HG03159 (cell line): Measurements from ENCODE around the gene NDP.

Source experiments
- ATAC-seq: cut with Tn5 transposase; IDR thresholded peaks from one replicate; pipeline ENCODE4 v1.9.1; 2021; ENCODE audit warnings: mild to moderate bottlenecking, moderate library complexity; ENCODE audit not compliant: unreplicated experiment

The NDP gene

GRCh38 chrX:43973249-43974099, at the start of gene NDP:
TSS of gene NDP (minus strand) at chrX:43973390. CDS start at chrX:43958645, 14,745 bp downstream.
- no peak for ATAC-seq

DNA sequence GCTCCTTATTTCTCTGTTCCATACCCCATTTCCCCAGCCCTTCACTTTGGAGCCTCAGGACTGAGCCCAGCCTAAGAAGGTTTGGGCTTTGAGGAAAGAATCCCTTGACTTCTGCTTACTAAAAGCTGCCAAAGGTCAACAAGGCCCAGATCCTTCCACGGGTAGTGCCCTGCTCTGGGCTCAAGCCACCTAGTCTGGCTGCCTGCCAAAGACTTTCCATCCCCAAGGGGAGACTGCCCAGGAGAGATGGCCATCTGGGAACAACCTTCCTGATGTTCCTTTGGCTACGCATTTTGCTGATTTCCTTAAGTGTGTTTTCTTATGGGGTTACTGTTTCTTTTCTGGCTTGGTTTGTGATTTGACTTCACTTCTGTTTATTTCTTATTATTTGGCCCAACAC, 49.8 kb upstream of the NDP start:
- no peak for ATAC-seq

DNA sequence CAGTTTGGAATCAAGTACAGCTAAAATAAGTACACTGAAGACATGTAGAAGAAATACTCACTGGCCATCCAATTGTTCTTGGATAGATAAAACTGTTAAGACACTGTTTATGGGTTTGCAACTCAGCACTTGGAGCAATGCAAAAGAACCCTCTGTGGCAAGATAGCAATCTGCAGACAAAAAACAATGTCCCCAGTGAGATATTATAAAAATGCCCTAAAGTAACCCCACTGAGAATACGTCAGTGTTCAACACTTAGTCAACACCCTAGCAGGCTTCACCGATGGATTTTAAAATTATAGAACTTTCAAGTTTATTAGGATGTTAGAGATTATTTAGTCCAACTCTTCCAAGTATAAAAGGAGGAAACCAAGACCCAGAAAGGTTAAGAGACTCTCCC, 47.5 kb upstream of the NDP start:
- no peak for ATAC-seq

DNA sequence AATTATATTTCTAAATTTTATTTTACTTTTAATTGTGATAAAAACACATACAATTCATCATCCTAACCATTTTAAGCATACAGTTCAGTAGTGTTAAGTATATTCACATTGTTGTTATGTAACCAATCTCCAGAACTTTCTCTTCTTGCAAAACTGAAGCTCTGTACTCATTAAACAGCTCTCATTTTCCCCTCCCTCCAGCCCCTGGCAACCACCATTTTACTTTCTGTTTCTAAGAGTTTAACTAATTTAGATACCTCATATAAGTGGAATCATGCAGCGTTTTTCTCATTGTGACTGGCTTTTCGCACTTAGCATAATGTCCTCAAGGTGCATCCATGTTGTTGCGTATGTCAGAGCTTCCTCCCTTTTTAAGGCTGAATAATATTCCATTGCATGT, 46.7 kb upstream of the NDP start:
- ATAC-seq, result no peak

GRCh38 chrX:44017676-44018075, 44.5 kb upstream of the NDP start:
- no peak for ATAC-seq

GRCh38 chrX:44016906-44017305, 43.7 kb upstream of the NDP start:
- no peak for ATAC-seq

DNA sequence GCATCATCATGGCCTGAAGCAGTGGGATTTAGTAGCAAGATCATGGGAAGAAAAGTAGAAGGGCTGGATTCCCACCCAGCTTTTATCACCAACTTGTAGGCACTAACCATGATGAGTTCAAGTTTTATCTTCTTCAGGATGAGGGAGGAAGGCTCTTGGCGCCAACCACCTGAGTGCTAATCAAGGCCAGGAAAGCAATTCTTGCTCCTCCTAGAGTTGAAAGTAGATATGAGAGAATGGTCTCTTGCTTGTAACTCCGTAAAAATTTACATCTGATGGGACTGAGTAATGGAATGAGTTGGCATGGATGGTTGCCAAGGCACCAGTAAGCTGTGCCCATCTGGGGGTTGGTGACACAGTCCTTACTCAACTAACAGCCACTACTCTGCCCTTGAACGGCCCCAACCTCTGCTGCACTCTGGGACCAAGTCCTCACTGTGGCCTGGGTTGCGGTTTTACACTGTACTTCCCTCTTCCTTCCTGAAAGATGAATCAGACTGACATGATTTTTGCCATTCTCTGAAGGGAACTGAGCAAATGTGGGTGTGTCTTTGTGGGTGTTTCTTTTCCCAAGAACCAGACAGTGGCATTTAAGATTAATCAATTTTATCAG, 39.4 kb upstream of the NDP start:
- no peak for ATAC-seq

DNA sequence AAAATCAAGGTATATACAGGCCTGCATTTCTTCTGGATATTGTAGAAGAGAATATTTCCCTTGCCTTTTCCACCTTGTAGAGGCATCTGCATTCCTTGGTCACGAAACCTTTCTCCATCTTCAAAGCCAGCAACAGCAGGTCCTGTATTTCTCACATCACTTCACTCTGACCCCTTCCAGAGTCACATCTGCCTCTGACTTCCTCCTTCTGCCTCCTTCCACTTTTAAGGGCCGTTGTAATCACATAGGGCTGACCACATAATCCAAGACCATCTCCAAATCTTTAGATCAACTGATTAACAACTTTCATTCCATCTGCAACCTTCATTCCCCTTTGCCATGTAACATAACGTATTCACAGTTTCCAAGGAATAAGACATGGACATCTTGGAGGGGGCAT, 38.3 kb upstream of the NDP start:
- no peak for ATAC-seq

DNA sequence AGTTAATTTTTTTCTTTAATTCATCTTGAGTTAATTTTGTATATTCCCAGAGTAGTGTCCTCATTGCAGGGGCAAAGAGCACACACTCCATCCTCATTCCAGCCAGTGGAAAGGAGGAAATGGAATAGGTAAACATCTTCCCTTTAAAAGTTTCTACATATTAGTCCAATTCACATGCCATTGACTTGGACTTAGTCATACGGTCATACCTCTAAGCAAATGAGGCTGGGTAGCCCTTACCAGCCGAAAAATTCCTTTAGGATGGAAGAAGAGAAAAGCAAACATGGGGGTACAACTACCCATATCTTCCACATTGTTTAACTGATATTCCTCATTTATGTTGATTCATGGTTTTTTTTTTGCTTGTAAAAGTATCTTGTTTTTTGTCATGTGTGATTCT, 37.4 kb upstream of the NDP start:
- ATAC-seq, result no peak

DNA sequence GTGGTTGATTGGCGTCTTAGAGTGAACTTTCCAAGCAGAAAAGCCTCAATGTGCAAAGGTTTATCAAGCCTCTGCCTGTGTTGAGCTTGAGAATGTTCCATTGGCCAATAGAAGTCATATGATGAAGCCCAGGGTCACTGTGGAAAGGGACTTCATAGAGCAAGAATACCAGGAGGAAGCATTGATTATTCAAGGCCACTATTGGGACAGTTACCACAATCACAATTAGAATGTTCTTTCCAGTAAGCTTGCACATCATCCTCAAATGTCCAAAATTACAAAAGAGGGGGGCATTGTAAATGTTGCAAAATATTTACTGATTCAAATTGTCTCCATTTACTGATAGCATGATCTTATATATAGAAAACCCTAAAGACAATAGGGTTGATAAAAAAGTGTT, 32.9 kb upstream of the NDP start:
- no peak for ATAC-seq

- ATAC-seq, result no peak
Measured at GRCh38 chrX:44003975-44004374, 30.8 kb upstream of the NDP start.

DNA sequence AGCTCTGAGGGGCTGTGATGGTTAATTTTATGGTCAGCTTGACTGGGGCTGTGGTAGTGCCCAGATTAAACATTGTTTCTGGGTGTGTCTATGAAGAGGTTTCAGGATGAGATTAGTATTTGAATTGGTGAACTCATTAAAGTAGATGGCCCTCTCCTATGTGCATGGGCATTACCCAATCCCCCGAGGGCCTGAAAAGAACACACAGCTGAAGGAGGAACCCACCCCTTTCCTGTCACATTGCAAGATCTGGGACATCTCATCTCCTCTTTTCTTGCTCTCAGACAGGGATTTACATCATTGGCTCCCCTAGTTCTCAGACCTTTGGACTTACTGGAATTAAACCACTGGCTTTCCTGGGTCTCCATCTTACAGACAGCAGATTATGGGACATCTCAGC, 29.4 kb upstream of the NDP start:
- ATAC-seq, result no peak

DNA sequence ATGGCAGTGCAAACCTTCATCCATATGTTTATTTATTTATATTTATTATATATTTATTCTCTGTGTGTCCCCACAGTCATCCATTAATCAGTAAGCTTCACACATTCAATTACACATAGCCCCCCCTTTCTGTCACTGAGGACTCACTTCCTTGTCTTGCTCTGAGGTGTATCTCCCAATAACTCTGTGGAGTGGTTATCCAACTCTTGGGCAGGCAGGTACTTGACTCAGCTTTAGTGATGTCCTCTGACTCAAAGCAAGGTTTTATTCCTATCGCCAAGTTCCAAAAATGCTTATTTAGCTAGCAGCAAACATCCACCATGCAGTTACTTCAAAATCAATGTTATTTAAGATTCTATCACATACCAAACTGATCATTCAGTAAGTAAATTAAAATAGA, 25.2 kb upstream of the NDP start:
- ATAC-seq, result no peak

DNA sequence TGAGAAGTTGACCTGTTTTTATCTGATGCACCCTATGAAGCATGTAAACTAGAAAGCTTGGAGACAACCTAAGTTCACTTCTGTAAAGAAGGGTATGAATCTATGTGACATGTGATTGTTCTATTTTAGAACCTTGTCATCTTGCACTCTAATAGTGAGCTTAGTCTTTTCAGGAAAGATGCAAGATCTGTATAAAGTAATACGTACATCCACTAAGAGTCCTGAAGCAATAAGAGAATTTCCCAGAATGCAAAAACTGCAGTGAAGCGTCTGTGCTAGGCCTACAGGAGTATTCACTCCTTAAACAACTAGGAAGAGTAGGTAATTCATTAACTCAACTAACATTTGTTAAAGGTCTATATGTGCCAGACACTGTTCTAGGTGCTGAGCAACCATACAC, 23.3 kb upstream of the NDP start:
- no peak for ATAC-seq

DNA sequence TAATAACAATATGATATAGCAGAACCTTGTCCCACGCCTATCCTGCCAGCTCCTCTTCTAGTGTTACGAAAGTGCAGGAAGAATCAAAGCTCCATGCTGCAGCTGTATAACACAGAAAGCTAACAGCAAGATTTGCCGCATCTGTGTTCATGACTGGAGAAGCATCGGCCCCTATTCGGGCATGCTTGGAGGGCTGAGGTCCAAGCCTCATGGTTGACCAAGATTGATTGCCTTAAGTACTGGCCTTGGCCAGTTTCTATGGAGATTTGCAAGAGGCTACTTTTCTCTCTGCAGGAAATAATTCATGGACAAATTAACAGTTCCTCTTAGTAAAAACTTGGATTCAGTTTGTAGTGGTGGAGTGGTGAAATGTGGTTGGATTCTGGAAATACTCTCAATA, 12.9 kb upstream of the NDP start:
- no peak for ATAC-seq

- ATAC-seq, result no peak
Measured at GRCh38 chrX:43985511-43985910, 12.3 kb upstream of the NDP start.

DNA sequence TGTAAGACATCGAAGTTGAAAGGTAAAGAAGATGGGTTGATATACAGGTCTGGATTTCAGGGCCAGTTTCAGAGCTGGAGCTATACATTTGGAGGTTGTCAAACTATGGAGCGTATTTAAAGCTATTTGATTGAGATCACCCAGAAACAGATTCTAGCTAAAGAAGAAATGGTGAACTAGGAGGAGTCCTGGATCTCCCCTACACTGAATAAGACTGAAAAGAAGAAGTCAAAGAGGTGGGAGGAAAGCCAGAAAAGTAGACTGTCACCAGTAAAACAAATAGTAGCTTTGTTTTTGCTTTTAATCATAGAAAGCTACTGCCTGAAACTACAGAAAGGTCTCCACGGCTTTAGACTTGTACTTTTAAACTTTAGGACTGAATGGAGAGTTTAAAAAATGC, 5.0 kb upstream of the NDP start:
- no peak for ATAC-seq

GRCh38 chrX:43976205-43976604, 3.0 kb upstream of the NDP start:
- ATAC-seq, result no peak

DNA sequence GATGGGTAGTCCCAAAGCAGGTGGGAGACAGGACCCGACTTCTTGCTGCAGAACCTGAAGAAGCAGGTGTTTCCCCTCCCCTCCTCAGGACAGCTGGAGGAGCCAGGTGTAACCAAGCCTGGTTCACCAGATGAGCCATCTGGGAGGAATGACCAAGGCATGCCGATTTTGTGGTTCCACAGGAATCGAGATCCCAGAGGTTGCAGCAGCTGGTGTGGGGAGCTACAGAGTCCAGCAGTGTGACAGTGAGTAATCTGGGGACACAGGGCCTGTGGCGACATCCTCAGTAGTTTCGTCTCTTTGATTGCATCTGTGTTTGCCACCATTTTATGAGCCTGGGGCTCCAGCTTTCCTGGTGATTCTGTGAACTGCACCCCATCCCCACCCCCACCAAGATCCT, 2.6 kb upstream of the NDP start:
- no peak for ATAC-seq

DNA sequence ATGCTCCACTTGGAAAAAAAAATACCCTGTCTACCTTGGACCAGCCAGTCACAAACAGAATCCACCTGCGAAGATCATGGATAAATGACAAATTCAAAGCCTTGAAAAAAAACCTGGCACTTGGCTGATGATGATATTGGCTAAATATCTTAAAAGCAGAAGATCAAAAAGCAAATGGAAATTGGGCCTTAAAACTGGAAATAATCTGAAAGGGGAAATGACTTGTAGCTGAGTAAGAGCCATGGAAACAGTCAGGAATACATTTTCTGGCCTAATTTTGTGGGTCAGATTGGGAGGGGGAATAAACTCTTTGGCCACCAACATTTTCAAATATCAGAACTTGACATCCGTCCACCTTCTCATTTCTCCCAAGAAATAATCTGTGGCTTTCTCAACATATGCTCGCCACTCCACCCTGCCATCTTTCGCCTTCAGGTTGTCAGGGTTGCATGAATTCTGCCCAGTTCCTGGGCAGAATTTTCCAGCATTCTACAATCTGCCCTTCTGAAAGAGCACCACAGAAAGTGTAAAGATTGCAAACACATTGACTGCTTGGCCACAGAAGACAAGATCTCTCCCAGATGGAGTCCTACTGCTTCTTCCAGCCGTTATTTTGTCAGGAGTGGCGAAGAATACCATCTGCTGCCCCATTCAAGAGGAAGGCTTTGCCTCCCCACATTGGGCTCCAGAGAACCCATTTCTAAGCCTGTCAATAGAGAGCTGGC, 1.7 kb upstream of the NDP start:
- no peak for ATAC-seq

DNA sequence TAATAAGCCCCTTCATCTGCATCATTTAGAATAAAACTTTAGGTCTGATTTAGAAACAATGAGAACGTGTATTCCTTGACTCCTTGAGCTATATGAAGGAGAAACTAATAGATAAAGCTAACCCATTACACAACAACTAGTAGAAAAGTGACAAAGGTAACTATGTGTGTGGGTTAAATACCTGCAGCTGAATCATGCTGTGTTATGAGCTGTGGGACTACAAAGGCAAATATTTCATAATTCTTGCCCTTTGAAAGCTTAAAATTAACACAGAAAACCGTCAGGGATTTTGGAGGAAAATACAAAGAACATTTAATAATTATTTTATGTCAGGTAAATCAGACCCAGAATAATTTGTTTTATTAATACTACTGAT, 898 bp upstream of the NDP start:
- no peak for ATAC-seq
